Stimulated activated CD4-positive, alpha-beta T cell treated with anti-CD3 and anti-CD28 coated beads, Interleukin-2, amount 100 ng/mL, for 4 hours (primary cell): ENCODE data around the gene ALPP.
"Not testable (repeated sequence)": the region's sequence is repeated elsewhere in the genome, so short reads cannot be mapped to it uniquely, and the experiment has no call there.

Source experiments
- DNase-seq: peaks from one replicate; pipeline ENCODE4 v3.0.0-alpha.2; 2020; ENCODE audit warnings: low read depth

ALPP gene

DNA sequence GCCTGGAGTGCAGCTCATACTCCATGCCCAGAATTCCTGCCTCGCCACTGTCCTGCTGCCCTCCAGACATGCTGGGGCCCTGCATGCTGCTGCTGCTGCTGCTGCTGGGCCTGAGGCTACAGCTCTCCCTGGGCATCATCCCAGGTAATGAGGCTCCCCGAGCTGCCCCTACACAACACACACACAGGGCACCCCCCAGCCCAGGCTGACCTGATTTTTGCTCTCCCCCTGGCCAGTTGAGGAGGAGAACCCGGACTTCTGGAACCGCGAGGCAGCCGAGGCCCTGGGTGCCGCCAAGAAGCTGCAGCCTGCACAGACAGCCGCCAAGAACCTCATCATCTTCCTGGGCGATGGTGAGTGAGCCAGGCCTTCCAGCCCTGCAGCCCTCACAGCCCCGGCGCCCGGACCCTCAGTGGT is at the start of gene ALPP:
TSS of gene ALPP (plus strand) at position 17 of the 417 bp plus-strand sequence. CDS start at position 69, 52 bp downstream.
- not testable (repeated sequence) for DNase-seq

DNA sequence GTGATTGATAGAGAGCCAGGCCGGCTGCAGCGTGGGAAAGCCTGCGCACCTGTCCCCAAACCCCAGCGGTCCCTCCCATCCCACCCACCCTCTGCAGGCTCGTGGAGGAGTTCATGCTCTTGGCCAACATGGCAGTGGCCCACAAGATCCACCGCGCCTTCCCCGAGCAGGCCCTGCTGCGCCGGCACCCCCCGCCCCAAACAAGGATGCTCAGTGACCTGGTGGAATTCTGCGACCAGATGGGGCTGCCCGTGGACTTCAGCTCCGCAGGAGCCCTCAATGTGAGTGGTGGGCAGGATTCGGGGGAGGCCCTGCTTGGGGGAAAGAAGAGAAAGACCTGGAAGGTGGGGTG is 48.9 kb upstream of the ALPP start:
- DNase-seq, result no peak

- DNase-seq, result no peak
These were observed 48.2 kb upstream of the ALPP start for GRCh38 chr2:232330068-232330999.

GRCh38 chr2:232331061-232331460 is 47.5 kb upstream of the ALPP start:
- DNase-seq, result not testable (repeated sequence)

GRCh38 chr2:232331641-232332040 is 46.9 kb upstream of the ALPP start:
- DNase-seq, result not testable (repeated sequence)

DNA sequence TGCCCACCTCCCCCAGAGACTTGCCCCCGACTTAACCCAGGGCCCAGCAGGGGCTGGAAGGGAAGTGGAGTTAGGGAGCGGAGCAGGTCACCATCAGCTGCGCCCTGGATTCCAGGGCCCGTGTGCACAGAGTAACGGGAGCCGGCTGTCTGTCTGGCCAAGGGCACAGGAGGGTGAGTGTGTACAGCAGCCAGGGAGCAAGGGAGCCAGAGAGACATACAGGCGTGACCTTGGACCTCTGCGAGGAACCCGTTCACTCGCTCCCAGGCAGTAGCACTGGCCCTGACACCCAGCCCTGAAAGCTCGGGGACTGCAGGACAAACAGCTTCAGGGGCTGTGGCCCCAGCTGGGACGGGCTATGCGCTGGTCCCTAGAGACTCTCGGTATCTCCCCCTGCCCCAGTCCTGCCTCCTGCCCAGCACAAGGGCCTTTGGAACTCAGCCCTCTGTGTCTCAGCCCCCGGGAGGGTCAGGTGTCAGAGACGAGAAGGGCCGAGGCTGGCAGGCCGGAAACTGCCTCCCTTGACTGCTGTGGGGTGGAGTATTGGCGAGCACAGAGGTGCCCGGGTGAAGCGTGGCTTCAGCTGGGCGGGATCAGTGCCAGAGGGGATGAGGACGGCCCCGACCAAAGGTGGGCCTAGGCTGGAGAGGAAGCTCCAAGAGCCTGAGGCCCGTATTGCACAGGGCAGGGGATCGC is 46.2 kb upstream of the ALPP start:
- DNase-seq, result not testable (repeated sequence)

DNA sequence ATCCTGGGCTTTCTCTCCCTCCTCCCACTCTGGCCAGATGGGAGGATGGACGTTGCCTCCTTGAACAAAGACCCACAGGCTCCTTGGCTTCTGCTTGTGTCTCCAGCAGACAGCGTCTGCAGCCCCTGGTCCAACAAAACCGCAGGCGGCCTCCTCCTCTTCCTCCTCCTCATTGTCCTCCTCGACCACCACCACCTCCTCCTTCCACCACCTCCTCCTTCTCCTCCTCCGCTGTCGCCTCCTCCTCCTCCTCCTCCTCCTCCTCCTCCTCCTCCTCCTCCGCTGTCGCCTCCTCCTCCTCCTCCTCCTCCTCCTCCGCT is 45.7 kb upstream of the ALPP start:
- DNase-seq, result no peak

DNA sequence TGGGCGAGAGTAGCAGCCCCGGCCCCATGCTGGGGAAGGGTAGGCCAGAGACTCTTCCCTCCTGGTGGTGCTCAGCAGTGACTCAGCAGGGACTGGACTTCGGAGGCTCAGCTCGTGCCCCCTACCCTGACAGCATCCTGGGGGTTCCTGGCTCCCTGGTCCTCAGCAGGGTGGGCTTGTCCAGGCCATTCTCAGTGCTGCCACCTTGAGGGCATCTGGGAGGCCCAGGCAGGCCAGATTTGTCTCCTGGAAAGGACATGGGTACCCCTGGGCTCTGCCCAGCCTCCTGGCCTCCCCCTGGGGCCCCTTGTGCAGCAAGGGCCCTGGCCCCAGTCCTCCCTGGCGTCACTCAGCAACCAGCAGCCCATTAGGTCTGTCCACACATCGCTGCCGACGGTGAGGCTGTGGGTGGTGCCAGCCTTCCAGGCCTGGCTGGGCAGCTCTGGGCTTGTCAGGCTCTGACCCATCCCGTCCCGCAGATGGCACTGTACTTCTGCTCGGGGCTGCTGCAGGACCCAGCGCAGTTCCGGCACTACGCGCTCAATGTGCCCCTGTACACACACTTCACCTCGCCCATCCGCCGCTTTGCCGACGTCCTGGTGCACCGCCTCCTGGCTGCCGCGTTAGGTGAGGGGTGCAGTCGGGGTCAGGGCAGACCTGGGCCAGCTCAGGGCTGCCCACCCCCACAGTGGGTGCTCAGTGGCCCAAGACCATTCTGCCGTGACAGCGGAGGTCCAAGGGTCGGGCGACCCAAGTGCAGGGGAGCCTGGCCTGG is 45.0 kb upstream of the ALPP start:
- no peak for DNase-seq

- DNase-seq, result not testable (repeated sequence)
These were observed 44.2 kb upstream of the ALPP start for GRCh38 chr2:232334136-232334884.

- DNase-seq, result not testable (repeated sequence)
These were observed 43.7 kb upstream of the ALPP start for GRCh38 chr2:232334885-232335205.

- DNase-seq, result not testable (repeated sequence)
These were observed 43.2 kb upstream of the ALPP start for GRCh38 chr2:232335206-232335858.

DNA sequence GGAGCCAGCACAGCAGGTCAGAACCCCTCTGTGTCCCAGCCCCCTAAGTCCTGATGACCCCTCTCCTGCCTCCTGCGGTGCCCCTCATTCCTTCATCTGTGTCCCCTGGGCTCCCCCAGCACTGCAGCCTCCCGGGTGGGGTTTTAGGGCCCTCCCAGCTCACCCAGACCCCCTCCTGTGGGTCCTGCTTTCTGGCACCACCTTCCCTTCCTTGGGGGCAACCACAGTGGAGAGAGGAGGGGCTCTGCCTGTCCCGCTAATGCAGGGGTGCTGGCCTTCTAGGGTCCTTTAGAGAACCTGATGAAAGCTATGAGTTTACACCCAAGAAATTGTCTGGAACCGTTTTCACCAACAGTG is 42.7 kb upstream of the ALPP start:
- no peak for DNase-seq

- DNase-seq, result no peak
These were observed 42.3 kb upstream of the ALPP start for GRCh38 chr2:232336241-232336736.

- no peak for DNase-seq
These were observed 41.4 kb upstream of the ALPP start for GRCh38 chr2:232336981-232337720.

GRCh38 chr2:232338094-232338758 is 40.3 kb upstream of the ALPP start:
- not testable (repeated sequence) for DNase-seq

- DNase-seq, result no peak
These were observed 39.8 kb upstream of the ALPP start for GRCh38 chr2:232338759-232339106.

GRCh38 chr2:232339121-232340081 is 39.1 kb upstream of the ALPP start:
- no peak for DNase-seq

- DNase-seq, result no peak
These were observed 38.2 kb upstream of the ALPP start for GRCh38 chr2:232340171-232340935.
